K562 (cell line): ENCODE measurements around the gene DNAJC25. TPM values are rescaled to one million over a fixed set of nuclear protein-coding genes. Genes with fewer than 3 reads are reported as not detected.

Source experiments
- ATAC-seq: fragments of 200-7000 bp; cut with Tn5 transposase; 3 replicates; pipeline ENCODE4 v1.9.1; 2020; ENCODE audit warnings: moderate library complexity
- BruUV-seq: library from RNA; stranded (reverse); fragments of 400-500 nt; replicated peaks from 2 replicates; lab custom pipeline; 2021; lab: Mats Ljungman, UMichigan
- CTCF ChIA-PET: fragments of 300-600 bp; formaldehyde crosslinking; extraction: SDS; loops from one replicate; lab custom pipeline; 2021; ENCODE audit warnings: low intra/inter-chr PET ratio; lab: Yijun Ruan, JAX
- POLR2A ChIA-PET: fragments of 300-600, 350-650 bp; sonication (Branson Sonifier 250); formaldehyde crosslinking; extraction: SDS; loops from one replicate; lab custom pipeline; 2021; ENCODE audit warnings: antibody characterized with exemption, inconsistent platforms; lab: Yijun Ruan, JAX
- DNase-seq, 4 experiments: peaks; one replicate each; pipeline versions ENCODE4 v3.0.0 to v3.0.0-alpha.2; 2011 to 2018; ENCODE audit warnings: low spot score in 3 of 4, mixed read lengths in 3 of 4; ENCODE audit errors: extremely low read depth in 1 of 4
- FAIRE-seq: peaks from 2 replicates; lab custom pipeline; 2011; peaks lifted over from hg19 to GRCh38; lab: Jason Lieb, UNC
- H2AFZ ChIP-seq: 2 replicates; pipeline ENCODE4 v1.6.0; 2011; ENCODE audit warnings: low read depth, low read length, control low read depth, inconsistent platforms
- H3K27ac ChIP-seq: fragments of 200-600 bp; 3 replicates; pipeline ENCODE4 v1.8.0; 2011; ENCODE audit warnings: low read depth, mild to moderate bottlenecking, control low read depth, inconsistent platforms, low read length, moderate library complexity, mixed read lengths; ENCODE audit errors: extremely low read depth
- H3K27me3 ChIP-seq, 2 experiments: fragments of 300-600 bp in 1 of 2; 2 replicates in 1 of 2; 3 replicates in 1 of 2; pipeline versions ENCODE4 v1.6.0 to v1.8.0; 2011; ENCODE audit warnings: inconsistent platforms in 2 of 2, low read length in 2 of 2, mild to moderate bottlenecking in 1 of 2, mixed read lengths in 1 of 2, moderate library complexity in 1 of 2; ENCODE audit not compliant: control insufficient read depth in 2 of 2, insufficient read depth in 2 of 2
- H3K36me3 ChIP-seq: fragments of 300-600 bp; 3 replicates; pipeline ENCODE4 v1.8.0; 2011; ENCODE audit warnings: mild to moderate bottlenecking, low read length, inconsistent platforms; ENCODE audit not compliant: control insufficient read depth, insufficient read depth
- H3K4me1 ChIP-seq, 2 experiments: fragments of 200-600 bp in 1 of 2; replicated peaks in 1 of 2; 2 replicates in 1 of 2; 3 replicates in 1 of 2; pipeline versions ENCODE4 v1.5.1 to v1.8.0; 2011; ENCODE audit warnings: inconsistent platforms in 2 of 2, low read length in 2 of 2, mild to moderate bottlenecking in 1 of 2, mixed read lengths in 1 of 2, moderate library complexity in 1 of 2; ENCODE audit not compliant: control insufficient read depth in 2 of 2, insufficient read depth in 2 of 2
- H3K4me2 ChIP-seq: 2 replicates; pipeline ENCODE4 v1.6.1; 2011; ENCODE audit warnings: low read length, control low read depth, inconsistent platforms, mixed read lengths; ENCODE audit not compliant: insufficient read depth
- H3K4me3 ChIP-seq: fragments of 200-600 bp; sonication (generic), shearing (Covaris generic); 2 replicates; pipeline ENCODE4 v1.5.1; 2016; ENCODE audit warnings: control low read depth, inconsistent platforms
- H3K79me2 ChIP-seq: fragments of 200-600 bp; 3 replicates; pipeline ENCODE4 v1.8.0; 2011; ENCODE audit warnings: low read length, inconsistent platforms; ENCODE audit not compliant: control insufficient read depth, insufficient read depth
- H3K9ac ChIP-seq, 2 experiments: 2 replicates each; pipeline versions ENCODE4 v1.6.0 to v1.6.1; 2011; ENCODE audit warnings: low read depth in 2 of 2, low read length in 2 of 2, control low read depth in 1 of 2, inconsistent platforms in 1 of 2, mild to moderate bottlenecking in 1 of 2, mixed read lengths in 1 of 2; ENCODE audit not compliant: insufficient read depth in 1 of 2
- H3K9me1 ChIP-seq: one replicate; pipeline ENCODE4 v1.6.0; 2011; ENCODE audit warnings: inconsistent platforms, mild to moderate bottlenecking, low read length, moderate library complexity; ENCODE audit not compliant: control insufficient read depth, insufficient read depth
- H3K9me3 ChIP-seq: replicated peaks from 2 replicates; pipeline ENCODE4 v1.5.1; 2011; ENCODE audit warnings: low read depth, low read length, inconsistent platforms; ENCODE audit not compliant: control insufficient read depth, insufficient read depth
- H4K20me1 ChIP-seq: replicated peaks from 2 replicates; pipeline ENCODE4 v1.6.1; 2011; ENCODE audit warnings: low read length, inconsistent platforms, mixed read lengths; ENCODE audit not compliant: control insufficient read depth, insufficient read depth
- BACH1 ChIP-seq: fragments of 200-800 bp; sonication (Bioruptor generic); IDR thresholded peaks from 2 replicates; pipeline ENCODE4 v1.6.1; 2016; ENCODE audit warnings: missing genetic modification characterization, missing compliant biosample characterization
- PKNOX1 ChIP-seq: fragments of 450-650 bp; IDR thresholded peaks from 2 replicates; pipeline ENCODE4 v1.6.1; 2016
- USF1 ChIP-seq: sonication (generic); formaldehyde crosslinking; IDR thresholded peaks from 2 replicates; pipeline ENCODE4 v1.9.0; 2022; ENCODE audit warnings: mild to moderate bottlenecking, missing genetic modification reagents
- ZHX1 ChIP-seq: fragments of 150-350 bp; conservative IDR thresholded peaks from 2 replicates; pipeline ENCODE4 v1.6.1; 2014; ENCODE audit warnings: low read length
- WGBS: fragments of 100-300 bp; shearing (Covaris generic); methylation state at CpG from one replicate; pipeline ENCODE4 v1.1.6; 2016; ENCODE audit warnings: low coverage, mixed read lengths; ENCODE audit not compliant: insufficient coverage; ENCODE audit errors: missing lambda C conversion rate; 5-methylcytosine and 5-hydroxymethylcytosine counted together
- in situ Hi-C: fragments of 300-500 bp; cut with MboI; formaldehyde crosslinking; loops from 4 replicates; pipeline ENCODE4 v1.15.0; 2018; ENCODE audit warnings: inconsistent platforms, mixed read lengths
- intact Hi-C: fragments of 100-400 bp; cut with micrococcal nuclease; formaldehyde crosslinking; loops from 2 replicates; pipeline ENCODE4 v1.14.2; 2022
- polyA plus RNA-seq, 8 experiments: library from polyadenylated mRNA; depleted of rRNA in 4 of 8; stranded (reverse) in 5 of 8; unstranded in 3 of 8; fragments of >200 nt; fragmentation: Nextera tagmentation in 2 of 8; fragmentation: Illumina TruSeq in 1 of 8; extraction: Ambion mirVana in 2 of 8; extraction: Trizol in 1 of 8; gene quantifications; 2 replicates each; pipeline versions ENCODE4 v1.2.1 to v1.2.3, GENCODE V29; 2011 to 2014; ENCODE audit warnings: inconsistent platforms in 1 of 8, missing spikeins in 1 of 8
- total RNA-seq, 7 experiments: library from RNA; depleted of rRNA in 6 of 7; stranded (reverse); fragments of >200 nt in 6 of 7; fragmentation: Illumina TruSeq in 2 of 7; extraction: Trizol in 2 of 7; gene quantifications; 2 replicates each; pipeline versions ENCODE4 v1.2.1 to v1.2.3, GENCODE V29; 2011 to 2021; ENCODE audit warnings: low replicate concordance in 1 of 7

DNAJC25 gene
- total and polyA plus RNA-seq, 9 of the 15 experiments (the other 6 are each of a cell fraction or from before 2014, with no cell fraction given), result 3.7 to 11.2 (median 7.1) TPM

- no TSS peak for BruUV-seq
- no peak for TF ChIP-seq USF1 (CRISPR knock-in tag)
- FAIRE-seq (no peak), DNase-seq (no peak), ATAC-seq (no peak)
- Histone ChIP-seq H3K27me3 (peaks cover 0 to 11% of the 10 kb centered on the region in 2 experiments; a peak in 3 of 5 replicates), H4K20me1 (no peaks in the 10 kb centered on the region), H3K79me2 (no peaks in the 10 kb centered on the region), H2AFZ (no peak overlapping the region), H3K36me3 (no peaks in the 10 kb centered on the region), H3K9ac (no peak overlapping the region), H3K27ac (no peak overlapping the region), H3K9me3 (no peaks in the 10 kb centered on the region), H3K4me1 (no peaks in the 10 kb centered on the region), H3K4me2 (no peak overlapping the region), H3K4me3 (no peak overlapping the region), H3K9me1 (no peaks in the 10 kb centered on the region)
- 14% methylated on average over 3 of the region's 3 CpGs for WGBS
- in situ Hi-C loops, result no loop called here
- CTCF ChIA-PET, result no interaction called here
- POLR2A ChIA-PET, result no interaction called here
- intact Hi-C loops, result no loop called here
Measured at GRCh38 chr9:111582888-111583287, 48.2 kb upstream of the DNAJC25 start.

GRCh38 chr9:111586378-111586777 is 44.8 kb upstream of the DNAJC25 start:
- H3K27me3 ChIP-seq, result peaks cover 0 to 5% of the 10 kb centered on the region in 2 experiments; a peak in 4 of 5 replicates
- POLR2A ChIA-PET, result no interaction called here
- no peak overlapping the region for H2AFZ ChIP-seq
- H3K36me3 ChIP-seq, result no peaks in the 10 kb centered on the region
- H3K9me3 ChIP-seq, result no peaks in the 10 kb centered on the region
- CTCF ChIA-PET, result no interaction called here
- intact Hi-C loops, result no loop called here
- 6% methylated on average over 5 of the region's 5 CpGs for WGBS
- no peak for FAIRE-seq
- no peak for TF ChIP-seq PKNOX1
- no peak for TF ChIP-seq ZHX1
- TF ChIP-seq BACH1 (tag), result no peak
- TF ChIP-seq, all 486 proteins: peak for 0
- no TSS peak for BruUV-seq
- no peak for DNase-seq
- in situ Hi-C loops, result no loop called here
- no peaks in the 10 kb centered on the region for H3K4me1 ChIP-seq
- no peak overlapping the region for H3K4me3 ChIP-seq
- no peaks in the 10 kb centered on the region for H4K20me1 ChIP-seq
- no peak overlapping the region for H3K4me2 ChIP-seq
- H3K9ac ChIP-seq, result no peak overlapping the region
- H3K27ac ChIP-seq, result no peak overlapping the region
- no peaks in the 10 kb centered on the region for H3K9me1 ChIP-seq
- no peak for ATAC-seq
- no peaks in the 10 kb centered on the region for H3K79me2 ChIP-seq
